Sciatic nerve (tissue), 2 donors: ENCODE results near the gene SVEP1. TPM values are rescaled to one million over a fixed set of nuclear protein-coding genes. Genes with fewer than 3 reads are reported as not detected.
A peak's percentile ranks its signal among the peaks of the same experiment; 100 is the strongest.
"Not testable (repeated sequence)": the region's sequence is repeated elsewhere in the genome, so short reads cannot be mapped to it uniquely, and the experiment has no call there.

Experiments used
- ATAC-seq: fragments of 200-7000 bp; cut with Tn5 transposase; one replicate; pipeline ENCODE4 v1.9.1; 2020; ENCODE audit warnings: mild to moderate bottlenecking, moderate library complexity
- DNase-seq: peaks from one replicate; pipeline ENCODE4 v3.0.0-alpha.2; 2020; ENCODE audit warnings: low spot score
- intact Hi-C: fragments of 100-400 bp; cut with DNase I; formaldehyde crosslinking; loops from one replicate; pipeline ENCODE4 v1.14.2; 2022
- total RNA-seq: library from RNA; stranded (reverse); fragmentation: NEBNext Ultra II Directional; extraction: Animal tissue kit (Norgen Biotek cat#: 25700); gene quantifications from one replicate; pipeline ENCODE4 v1.2.1, GENCODE V29; 2021
- donor health status: DM: no; HTN: no; CAD: no.
- donor health status: DM: no; HTN: no; CAD: no.

The SVEP1 gene
- 110 TPM for total RNA-seq

DNA sequence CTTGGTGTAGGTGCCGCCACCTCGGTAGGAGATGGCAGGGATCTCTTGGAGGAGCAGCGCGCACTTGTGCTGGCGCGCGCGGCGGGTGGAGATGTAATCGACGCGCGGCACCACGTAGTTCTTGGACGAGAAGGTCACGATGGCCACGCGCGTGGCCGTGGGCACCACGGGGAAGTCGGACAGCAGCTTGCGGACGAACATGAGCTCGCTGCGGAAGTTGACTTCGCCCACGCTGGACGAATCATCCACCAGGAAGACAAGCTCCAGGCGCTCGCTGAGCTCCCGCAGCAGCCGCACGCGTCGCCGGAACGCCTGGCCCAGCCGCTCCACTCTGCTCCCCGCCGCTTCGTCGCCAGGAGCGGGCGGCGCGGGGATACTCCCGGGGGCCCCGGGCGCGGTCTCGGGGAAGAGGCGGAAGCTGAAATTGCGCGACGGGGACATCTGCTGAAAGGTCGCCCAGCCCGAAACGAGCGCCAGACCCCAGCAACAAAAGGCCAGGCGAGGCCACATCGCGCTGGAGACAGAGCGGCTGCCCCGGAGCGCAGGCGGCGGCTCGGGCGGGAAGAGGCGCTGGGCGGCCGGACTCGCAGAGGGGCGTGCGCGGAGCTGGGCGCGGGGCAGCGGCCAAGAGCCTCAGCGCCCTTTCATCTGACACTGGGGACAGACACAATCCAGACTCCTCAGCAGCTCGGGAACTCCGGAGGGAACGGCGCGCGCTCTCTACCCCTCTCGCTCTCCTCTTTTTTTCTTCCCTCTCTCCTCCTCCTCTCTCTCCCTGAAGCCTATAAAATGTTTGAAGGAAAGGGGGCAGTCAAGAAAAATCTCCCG, at the start of gene SVEP1:
SVEP1 (minus strand) TSS at position 708 of the 828 bp plus-strand sequence; CDS start at position 510, 198 bp downstream.
- ATAC-seq (peak; percentile 71), DNase-seq (peak; percentile 72)
- intact Hi-C loops: no loop called here

DNA sequence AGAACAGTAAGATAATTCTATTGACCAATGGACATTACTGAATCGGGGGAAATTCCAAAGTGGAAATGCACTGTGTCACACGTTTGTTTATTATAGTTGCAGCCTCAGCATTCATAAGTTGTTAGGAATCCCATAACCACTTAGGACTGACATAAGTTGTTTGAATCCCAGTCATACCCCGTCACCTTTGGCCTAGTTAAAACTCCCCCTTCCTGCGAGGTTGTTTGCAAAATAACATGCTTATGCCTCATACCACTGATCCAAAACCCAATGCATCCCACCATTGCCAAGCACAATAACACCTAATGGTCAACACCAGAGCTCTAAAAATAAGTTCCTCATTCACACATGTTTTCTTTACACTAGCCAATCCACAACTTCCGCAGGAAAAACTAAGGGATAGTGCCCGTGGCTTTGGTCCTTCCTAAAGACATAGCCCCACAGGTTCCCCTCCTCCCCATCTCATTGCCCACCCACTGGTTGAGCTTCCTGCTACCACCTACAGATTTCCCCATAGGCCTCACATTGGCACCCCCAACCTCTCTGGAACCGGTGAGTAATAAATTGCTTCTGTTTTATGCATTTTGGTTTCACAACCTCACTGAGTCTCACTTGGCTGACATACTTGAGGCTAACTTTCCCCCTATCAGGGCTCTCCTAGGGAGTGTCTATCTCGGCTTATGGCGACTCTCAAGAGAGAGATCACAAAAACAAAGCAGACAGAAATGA, 46.7 kb upstream of the SVEP1 start:
- ATAC-seq (peak; percentile 81), DNase-seq (no peak)
- intact Hi-C loops: no loop called here

DNA sequence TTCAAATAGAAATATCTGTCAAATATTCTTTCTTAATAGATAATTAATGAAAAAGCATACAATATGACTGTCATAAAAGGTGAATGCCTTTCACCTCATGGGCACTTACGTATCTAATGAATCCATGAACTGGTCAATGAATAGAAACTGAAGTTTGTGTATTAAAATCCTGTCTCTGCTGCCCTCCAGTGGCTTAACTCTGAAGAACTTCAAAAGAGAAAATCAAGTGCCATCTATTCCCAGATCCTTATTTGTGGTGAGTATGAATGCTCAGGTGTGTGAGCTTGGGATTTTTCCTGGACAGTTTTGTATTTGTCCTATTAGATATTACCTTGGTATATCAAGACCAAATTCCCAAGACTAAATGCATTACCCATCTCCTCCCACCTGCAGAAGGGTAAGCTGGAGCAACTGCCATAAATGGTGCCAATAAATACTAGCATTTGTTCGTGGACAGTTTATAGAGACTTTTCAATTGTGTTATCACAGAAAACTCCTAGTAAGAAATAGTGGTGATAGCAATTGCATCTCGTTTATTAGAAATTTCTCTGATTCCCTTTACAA, 44.0 kb upstream of the SVEP1 start:
- DNase-seq: no peak
- intact Hi-C loops: no loop called here
- ATAC-seq: peak; percentile 69

DNA sequence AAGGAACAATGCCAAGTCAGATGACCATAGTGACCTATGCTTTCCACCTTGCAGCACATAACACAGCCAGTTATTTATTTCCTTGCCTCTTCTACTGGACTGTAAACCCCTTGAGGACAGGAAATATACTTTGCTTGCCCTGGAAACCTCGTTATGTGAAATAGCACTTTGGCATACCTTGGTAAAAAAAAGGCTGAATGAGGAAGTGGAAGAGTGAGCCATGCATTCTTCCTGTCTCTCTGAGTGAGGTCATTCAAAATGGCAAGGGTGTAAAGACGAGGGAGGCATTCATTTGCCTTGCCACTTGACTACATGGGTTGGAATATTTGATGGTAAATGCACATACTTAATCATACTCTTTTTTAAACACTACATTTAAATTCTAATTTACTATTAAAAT, 42.8 kb upstream of the SVEP1 start:
- intact Hi-C loops: no loop called here
- DNase-seq (no peak), ATAC-seq (no peak)

DNA sequence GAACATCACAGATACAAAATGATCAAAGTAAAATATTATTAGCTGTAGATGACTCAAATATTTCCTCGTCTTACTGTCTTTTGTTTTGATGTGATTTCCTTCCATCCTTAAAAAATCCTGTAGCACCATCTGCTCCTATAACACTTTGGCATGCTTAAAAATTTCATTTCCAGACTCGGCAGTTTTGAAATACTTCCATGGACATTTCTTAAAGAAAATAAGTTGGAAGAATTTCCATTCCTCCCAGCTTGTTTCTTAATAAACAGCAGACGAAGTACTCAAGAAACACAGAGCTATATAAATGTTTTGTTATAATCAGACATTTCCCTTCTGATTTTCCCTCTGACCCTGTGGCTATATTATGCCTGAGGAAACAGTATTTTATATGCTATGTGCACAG, 41.2 kb upstream of the SVEP1 start:
- ATAC-seq (no peak), DNase-seq (no peak)
- intact Hi-C loops: no loop called here

DNA sequence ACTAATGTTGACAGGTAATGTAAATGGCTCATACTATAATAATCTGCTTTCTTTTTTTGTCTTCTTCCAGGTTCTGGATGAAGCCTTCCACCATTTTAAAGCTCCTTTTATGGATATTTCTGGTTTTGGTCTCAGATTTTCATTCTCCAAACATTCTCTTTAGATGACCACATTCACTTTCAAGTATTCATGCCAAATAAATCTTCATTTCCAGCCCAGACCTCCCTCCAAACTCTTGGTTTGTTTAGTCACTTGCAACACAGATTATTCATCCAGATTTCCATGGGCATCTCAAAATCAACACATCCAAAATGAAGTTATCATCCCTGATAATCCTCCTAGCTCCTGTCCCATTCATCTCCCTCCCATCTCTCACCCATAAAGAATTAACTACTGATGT, 40.3 kb upstream of the SVEP1 start:
- no peak for DNase-seq
- ATAC-seq: no peak
- intact Hi-C loops: no loop called here

DNA sequence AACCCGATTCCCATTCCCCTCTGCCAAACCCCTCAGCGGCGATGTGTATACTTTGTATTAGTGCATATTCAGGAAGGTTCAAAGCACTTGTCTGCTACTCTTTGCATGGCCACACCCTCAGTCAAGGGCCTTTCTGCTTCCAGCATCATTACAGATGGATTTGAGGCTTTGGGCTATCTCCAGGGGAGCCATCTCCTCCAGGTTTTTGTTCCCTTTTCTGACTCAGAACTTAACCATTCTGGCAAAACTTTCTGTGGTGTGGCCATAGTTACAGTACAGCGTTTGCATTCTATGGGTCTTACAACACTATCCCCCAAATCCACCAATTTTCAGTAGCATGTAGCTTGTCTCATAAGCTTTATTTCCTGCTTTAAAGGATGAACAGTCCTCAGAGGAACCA, 36.0 kb upstream of the SVEP1 start:
- ATAC-seq (no peak), DNase-seq (no peak)
- intact Hi-C loops: no loop called here

DNA sequence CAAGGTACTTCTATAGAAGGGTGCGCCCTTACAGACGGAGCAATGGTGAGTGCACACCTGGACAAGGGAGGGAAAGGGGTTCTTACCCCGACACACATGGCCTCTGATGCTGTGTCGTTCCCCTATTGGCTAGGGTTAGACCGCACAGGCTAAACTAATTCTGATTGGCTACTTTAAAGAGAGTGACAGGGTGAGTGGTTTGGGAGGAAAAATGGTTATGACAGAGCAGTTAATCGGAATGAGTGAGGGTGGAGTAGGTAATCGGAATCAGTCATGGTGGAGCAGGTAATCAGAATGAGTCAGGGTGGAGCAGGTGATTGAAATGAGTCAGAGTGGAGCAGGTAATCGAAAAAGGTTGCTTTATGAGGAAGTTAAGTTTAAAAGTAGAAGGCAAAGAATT, 35.0 kb upstream of the SVEP1 start:
- not testable (repeated sequence) for DNase-seq, ATAC-seq

DNA sequence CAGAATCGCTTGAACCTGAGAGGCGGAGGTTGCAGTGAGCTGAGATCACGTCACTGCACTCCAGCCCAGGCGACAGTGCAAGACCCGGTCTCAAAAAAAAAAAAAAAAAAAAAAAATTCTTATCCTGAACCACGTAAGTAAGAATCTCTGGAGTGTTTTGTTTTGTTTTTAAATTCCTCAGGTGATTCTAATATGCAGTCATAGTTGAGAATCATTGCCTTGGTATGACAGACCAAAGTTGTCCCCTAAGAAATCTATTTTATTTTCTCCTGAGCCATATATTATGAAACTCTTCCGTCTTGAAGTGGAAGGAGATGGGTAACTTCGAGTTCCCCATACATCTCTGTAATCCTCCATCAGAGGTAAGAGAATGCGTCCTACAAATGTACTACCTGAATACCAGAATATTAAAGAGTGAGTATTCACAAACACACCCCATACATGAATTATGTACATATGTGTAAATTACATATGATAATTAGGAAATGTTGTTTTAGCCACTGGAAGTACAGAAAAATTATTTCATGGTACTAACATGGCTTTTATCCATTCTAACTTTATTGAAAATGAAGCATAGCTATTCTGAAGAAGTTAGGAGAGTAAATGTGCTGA, 26.7 kb upstream of the SVEP1 start:
- no peak for ATAC-seq
- DNase-seq: no peak
- intact Hi-C loops: no loop called here

More for the DNA sequence above, 35.0 kb upstream of the SVEP1 start:
- intact Hi-C loops: not testable (repeated sequence)

DNA sequence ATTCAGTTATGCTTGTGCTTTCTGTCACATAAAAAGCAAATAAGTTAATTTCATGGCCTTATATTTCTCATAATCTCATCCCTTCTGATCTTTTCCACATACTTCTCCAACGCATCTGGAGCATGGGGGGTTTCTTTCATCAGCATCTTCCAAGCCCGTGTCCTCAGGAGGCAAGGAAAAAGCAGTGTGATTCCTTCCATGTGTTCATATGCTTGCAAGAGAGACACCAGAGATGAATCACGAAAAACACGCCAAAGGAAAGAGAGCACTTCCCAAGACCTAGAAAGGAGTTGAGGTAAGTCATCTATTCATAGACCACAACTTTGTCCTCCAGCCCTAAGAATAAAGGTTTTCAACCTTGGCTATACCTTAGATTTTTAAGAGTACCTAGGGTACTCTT, 26.0 kb upstream of the SVEP1 start:
- ATAC-seq (no peak), DNase-seq (no peak)
- intact Hi-C loops: no loop called here

DNA sequence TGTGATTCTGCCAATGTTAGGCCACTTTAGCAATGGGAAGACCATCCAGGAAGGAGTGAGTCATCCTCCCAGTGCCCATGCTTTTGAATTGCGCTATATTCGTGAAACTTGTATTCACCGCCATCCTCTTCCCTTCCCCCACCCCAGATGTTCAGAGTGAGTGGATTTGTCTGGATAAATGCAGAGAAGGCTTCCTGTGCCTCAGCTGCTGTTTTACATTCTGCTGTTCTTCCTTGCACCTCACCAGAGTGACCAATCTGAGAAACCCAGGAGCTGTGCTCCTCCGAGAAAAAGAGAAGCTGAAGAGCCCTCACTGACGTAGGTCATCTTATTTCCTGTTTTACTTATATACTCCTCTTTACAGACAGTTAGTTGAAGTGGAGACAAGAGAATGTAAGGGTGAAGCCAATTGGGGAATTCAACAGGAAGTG, 24.6 kb upstream of the SVEP1 start:
- ATAC-seq (peak; percentile 42), DNase-seq (no peak)
- intact Hi-C loops: no loop called here

DNA sequence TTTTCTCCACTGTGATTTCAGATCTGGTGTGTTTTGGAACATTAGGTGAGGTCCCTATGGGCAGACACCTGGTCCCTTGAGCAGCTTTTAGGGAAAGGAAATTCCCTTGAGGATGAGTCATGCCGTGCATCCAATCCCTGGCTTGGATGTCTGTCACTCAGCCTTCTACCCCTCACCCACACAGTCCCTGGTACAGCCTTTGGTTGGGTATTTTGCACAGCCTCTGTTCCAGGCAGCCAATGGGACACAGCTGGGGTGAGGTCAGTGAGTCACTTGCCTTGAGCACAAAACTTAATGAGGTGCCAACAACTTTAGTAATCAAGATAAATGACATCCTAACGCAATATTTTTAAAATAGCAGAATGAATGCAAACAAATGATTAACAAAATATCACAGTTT, 22.7 kb upstream of the SVEP1 start:
- no peak for DNase-seq
- ATAC-seq: no peak
- intact Hi-C loops: no loop called here

DNA sequence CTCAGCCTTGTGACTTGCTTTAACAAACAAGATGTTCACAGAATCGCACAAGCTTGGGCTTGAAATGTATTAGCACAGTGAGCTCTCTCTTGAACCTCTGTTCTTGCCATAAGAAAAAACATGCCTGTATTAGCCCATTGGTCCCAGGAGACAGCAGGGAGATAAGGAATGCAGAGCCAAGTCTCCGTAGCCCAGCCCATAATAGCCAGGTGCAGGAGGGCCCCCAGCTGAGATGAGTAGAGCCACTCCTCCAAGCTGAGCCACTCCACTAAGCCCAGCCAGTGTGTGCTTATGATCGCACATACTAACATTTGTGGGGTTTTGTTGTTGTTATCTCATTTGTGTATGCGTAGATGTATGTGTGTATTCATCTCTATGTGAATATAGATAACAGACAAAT, 21.6 kb upstream of the SVEP1 start:
- ATAC-seq (no peak), DNase-seq (no peak)
- intact Hi-C loops: no loop called here

DNA sequence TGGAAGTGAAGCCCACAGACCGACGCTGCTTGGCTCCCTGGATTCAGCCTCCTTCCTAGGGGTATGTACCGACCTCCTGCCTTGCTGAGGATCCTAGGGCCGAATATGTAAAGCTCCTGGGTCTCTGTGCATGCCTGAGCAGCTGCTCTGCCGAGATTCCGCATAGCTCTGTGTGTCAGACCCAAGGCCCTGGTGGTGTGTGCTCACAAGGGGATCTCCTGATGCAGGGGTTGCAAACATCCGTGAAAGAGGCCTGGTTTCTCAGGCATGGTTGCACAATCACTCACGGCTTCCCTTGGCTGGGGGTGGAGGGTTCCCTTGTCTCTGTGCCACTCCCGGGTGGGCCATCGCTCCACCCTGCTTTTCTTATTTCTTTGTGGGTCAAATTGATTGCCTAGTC, 19.9 kb upstream of the SVEP1 start:
- DNase-seq: no peak
- ATAC-seq: peak; percentile 42
- intact Hi-C loops: no loop called here

DNA sequence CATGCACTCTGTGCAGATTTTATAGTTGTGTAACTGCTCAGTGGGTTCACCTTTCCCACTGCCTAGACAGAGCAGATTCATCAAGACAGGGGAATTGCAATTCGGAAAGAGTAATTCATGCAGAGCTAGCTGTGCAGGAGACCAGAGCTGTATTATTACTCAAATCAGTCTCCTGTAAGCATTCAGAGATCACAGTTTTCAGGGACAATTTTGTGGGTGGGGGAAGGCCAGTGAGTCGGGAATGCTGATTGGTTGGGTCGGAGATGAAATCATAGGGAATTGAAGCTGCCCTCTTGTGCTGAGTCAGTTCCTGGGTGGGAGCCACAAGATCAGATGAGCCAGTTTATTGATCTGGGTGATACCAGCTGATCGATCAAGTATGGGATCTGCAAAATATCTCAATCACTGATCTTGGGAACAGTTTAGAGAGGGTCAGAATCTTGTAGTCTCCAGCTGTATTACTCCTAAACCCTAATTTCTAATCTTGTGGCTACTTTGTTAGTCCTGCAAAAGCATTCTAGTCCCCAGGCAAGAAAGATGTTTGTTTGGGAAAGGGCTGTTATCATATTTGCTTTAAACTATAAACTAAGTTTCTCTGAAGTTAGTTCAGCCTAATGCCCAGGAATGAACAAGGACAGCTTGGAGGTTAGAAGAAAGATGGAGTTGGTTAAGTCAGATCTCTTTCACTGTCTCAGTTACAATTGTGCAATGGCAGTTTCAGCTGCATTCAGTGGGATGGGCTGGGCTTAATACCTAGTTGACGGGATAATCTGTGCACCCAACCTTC, 12.7 kb upstream of the SVEP1 start:
- ATAC-seq: no peak
- no peak for DNase-seq
- intact Hi-C loops: no loop called here

DNA sequence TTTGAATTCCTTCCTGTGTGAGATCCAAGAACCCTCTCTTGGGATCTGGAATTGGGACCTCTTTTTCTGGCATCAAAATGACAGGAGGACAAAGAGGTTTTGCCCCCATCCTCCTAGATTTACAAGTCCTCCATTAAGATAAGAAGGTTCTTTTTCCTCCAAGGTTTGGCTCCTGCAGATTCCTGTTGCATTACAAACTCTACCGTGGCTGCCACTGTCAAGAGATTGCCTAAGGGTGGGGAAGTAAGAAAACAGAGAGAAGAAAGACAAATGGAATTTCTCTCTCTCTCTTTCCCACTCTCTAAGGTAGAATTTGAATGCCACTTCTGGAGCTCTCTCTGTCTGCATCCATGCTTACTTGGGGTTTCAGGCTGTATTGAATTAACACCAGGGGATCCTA, 12.0 kb upstream of the SVEP1 start:
- DNase-seq: no peak
- ATAC-seq: no peak
- intact Hi-C loops: no loop called here

DNA sequence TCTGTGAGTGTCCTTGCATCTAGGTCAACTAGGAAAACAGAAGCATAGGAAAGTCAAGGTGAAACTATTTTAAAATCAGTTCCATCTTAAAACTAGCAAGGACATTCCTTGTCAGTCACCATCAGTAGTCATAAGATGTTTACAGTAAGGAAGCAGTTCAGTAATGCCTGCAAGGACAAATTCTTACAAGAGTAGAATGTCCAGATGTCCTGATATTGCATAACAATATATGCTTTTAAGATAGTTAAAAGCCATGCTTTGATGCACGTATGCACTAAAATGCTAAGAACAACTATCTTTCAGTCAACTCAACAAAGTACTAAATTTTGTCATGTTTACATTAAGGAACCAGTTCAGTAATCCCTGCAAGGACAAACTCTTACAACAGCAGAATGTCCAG, 11.3 kb upstream of the SVEP1 start:
- no peak for DNase-seq
- intact Hi-C loops: no loop called here
- ATAC-seq: no peak

DNA sequence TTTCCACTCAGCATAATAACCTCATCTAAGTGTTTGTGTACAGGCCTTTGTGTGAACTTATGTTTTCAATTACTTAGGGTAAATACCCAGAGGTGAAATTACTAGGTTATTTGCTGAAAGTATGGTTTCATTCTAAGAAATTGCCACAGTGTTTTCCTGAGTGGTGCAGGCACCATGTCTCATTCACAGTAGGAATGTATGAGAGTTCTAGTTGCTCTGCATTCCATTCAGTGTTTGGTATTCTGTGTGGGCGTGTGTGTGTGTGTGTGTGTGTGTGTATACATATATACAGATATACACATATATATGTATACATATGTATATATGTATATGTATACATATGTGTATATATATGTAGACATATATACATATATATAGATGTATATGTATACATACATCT, 8.8 kb upstream of the SVEP1 start:
- DNase-seq: no peak
- no peak for ATAC-seq
- intact Hi-C loops: no loop called here

DNA sequence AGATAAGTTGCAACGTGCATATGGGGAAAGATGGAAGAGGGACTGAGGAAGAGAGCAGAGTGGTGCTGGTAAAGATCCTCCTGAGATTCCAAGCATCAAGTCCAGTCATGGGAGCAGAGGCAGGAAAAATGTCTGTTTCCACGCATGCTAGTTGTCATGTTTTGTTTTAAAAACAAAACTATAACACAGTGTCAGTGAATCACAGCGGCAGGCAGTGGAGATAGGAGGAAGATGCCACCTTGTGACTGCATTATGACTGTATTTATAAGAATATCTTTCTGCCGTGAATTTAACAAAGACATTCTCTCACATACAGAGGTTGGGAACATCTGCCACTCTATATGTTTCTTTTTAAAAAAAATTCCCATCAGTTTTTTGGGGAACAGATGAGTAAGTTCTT, 3.7 kb upstream of the SVEP1 start:
- no peak for DNase-seq
- intact Hi-C loops: no loop called here
- ATAC-seq: peak; percentile 47
